Hepatocyte (in vitro differentiated cells): ENCODE data around the gene FHOD3. TPM values are rescaled to one million over a fixed set of nuclear protein-coding genes. Genes with fewer than 3 reads are reported as not detected.

ENCODE experiments used
- DNase-seq: peaks from one replicate; pipeline ENCODE4 v3.0.0-alpha.2; 2016; ENCODE audit warnings: low spot score
- H2AFZ ChIP-seq: fragments of 200-600 bp; sonication (generic); 2 replicates; pipeline ENCODE4 v1.6.0; 2016; ENCODE audit warnings: antibody characterized with exemption, mild to moderate bottlenecking
- H3K27ac ChIP-seq: fragments of 200-600 bp; sonication (generic); 2 replicates; pipeline ENCODE4 v1.5.1; 2016; ENCODE audit warnings: mild to moderate bottlenecking
- H3K27me3 ChIP-seq: fragments of 200-600 bp; sonication (generic); 2 replicates; pipeline ENCODE4 v1.6.1; 2016
- H3K36me3 ChIP-seq: fragments of 200-600 bp; sonication (generic); replicated peaks from 2 replicates; pipeline ENCODE4 v1.5.1; 2016; ENCODE audit warnings: low read depth; ENCODE audit not compliant: insufficient read depth
- H3K4me1 ChIP-seq: fragments of 200-600 bp; sonication (generic); 2 replicates; pipeline ENCODE4 v1.5.1; 2016; ENCODE audit warnings: mild to moderate bottlenecking, moderate library complexity; ENCODE audit not compliant: insufficient read depth
- H3K4me2 ChIP-seq: fragments of 200-600 bp; sonication (generic); 2 replicates; pipeline ENCODE4 v1.6.0; 2016
- H3K4me3 ChIP-seq: fragments of 200-600 bp; sonication (generic); 2 replicates; pipeline ENCODE4 v1.5.1; 2016; ENCODE audit warnings: mild to moderate bottlenecking
- H3K79me2 ChIP-seq: fragments of 200-600 bp; sonication (generic); 2 replicates; pipeline ENCODE4 v1.6.0; 2017; ENCODE audit warnings: mild to moderate bottlenecking
- H3K9me2 ChIP-seq: fragments of 200-600 bp; sonication (generic); replicated peaks from 2 replicates; pipeline ENCODE4 v1.6.0; 2017; ENCODE audit warnings: mild to moderate bottlenecking; ENCODE audit not compliant: insufficient read depth
- H3K9me3 ChIP-seq: fragments of 200-600 bp; sonication (generic); 2 replicates; pipeline ENCODE4 v1.5.1; 2016; ENCODE audit warnings: low read depth, mild to moderate bottlenecking
- H4K20me1 ChIP-seq: fragments of 200-600 bp; sonication (generic); 2 replicates; pipeline ENCODE4 v1.6.0; 2016; ENCODE audit warnings: mild to moderate bottlenecking; ENCODE audit not compliant: insufficient read depth, poor library complexity, severe bottlenecking
- EZH2 ChIP-seq: fragments of 200-600 bp; sonication (generic); IDR thresholded peaks from 2 replicates; pipeline ENCODE4 v1.6.1; 2016; ENCODE audit warnings: antibody characterized with exemption, mild to moderate bottlenecking, borderline replicate concordance
- EZH2phosphoT487 ChIP-seq: fragments of 200-600 bp; sonication (generic); IDR thresholded peaks from one replicate; pipeline ENCODE4 v1.6.1; 2018; ENCODE audit warnings: antibody characterized with exemption, mild to moderate bottlenecking, low read depth, moderate library complexity; ENCODE audit not compliant: unreplicated experiment, severe bottlenecking
- WGBS: methylation state at CpG from one replicate; pipeline ENCODE4 v1.1.6; 2016; ENCODE audit warnings: low lambda C conversion rate; ENCODE audit errors: missing lambda C conversion rate; 5-methylcytosine and 5-hydroxymethylcytosine counted together
- polyA plus RNA-seq: library from polyadenylated mRNA; unstranded; fragments of >200 nt; fragmentation: Nextera tagmentation; extraction: Ambion mirVana; gene quantifications from 2 replicates; pipeline ENCODE4 v1.2.1, GENCODE V29; 2016
- total RNA-seq: library from RNA; depleted of rRNA; stranded (reverse); fragments of >200 nt; gene quantifications from 2 replicates; pipeline ENCODE4 v1.2.3, GENCODE V29; 2014
- TF ChIP-seq, protein P1 (sequence below): fragments of 200-600 bp; sonication (generic); IDR thresholded peaks from 2 replicates; pipeline ENCODE4 v1.5.1; 2016; ENCODE audit warnings: antibody characterized with exemption, mild to moderate bottlenecking; ENCODE audit not compliant: poor library complexity

Gene FHOD3
- total and polyA plus RNA-seq, 2 experiments from 2014 or later = 1.7 to 2.7 TPM

DNA sequence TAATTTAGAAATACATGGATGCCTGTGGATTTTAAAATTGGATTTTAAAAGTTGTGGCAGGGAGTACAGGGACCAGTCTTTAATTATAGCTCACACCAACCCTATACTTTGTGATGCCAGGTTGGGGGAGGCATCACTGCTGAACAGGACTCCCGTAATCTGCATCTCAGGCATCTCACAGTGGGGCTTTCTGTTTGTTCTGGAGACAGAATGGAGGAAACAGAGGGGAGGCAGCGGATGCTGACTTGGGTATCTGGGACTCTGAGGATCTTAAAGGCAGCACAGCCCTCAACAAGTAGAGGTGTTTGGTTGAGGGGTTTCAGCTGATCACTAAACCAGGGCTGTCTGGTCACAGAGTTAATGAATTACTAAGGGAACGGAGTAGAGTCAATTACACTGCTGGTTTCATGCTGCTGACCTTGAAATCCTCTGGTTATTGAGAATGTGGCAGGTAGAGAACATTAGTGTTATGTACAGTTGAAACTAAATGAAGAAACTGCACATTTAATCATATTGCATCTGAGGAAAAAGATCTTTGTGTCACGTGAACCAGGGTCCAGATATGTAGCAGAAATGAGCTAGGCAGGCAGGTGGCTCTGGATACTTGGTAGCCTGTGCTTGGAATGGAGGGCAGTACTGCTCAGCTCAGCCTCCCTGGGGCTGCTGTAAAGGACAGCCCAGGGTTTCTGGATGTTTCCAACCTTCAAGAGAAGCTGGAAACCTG is 40.3 kb downstream of the FHOD3 start:
- Histone ChIP-seq H3K4me1 (peaks cover 14% of the 10 kb centered on the region), H3K27ac (peak overlapping the region; percentile 27), H3K36me3 (no peaks in the 10 kb centered on the region), H3K9me3 (no peaks in the 10 kb centered on the region), H3K4me3 (no peak overlapping the region), H3K27me3 (no peaks in the 10 kb centered on the region), H3K9me2 (no peaks in the 10 kb centered on the region), H3K4me2 (peak overlapping the region; percentile 29), H2AFZ (no peak overlapping the region), H4K20me1 (no peaks in the 10 kb centered on the region), H3K79me2 (no peaks in the 10 kb centered on the region)
- 64% methylated on average over 4 of the region's 4 CpGs for WGBS
- no peak for DNase-seq
- TF ChIP-seq, protein P1, sequence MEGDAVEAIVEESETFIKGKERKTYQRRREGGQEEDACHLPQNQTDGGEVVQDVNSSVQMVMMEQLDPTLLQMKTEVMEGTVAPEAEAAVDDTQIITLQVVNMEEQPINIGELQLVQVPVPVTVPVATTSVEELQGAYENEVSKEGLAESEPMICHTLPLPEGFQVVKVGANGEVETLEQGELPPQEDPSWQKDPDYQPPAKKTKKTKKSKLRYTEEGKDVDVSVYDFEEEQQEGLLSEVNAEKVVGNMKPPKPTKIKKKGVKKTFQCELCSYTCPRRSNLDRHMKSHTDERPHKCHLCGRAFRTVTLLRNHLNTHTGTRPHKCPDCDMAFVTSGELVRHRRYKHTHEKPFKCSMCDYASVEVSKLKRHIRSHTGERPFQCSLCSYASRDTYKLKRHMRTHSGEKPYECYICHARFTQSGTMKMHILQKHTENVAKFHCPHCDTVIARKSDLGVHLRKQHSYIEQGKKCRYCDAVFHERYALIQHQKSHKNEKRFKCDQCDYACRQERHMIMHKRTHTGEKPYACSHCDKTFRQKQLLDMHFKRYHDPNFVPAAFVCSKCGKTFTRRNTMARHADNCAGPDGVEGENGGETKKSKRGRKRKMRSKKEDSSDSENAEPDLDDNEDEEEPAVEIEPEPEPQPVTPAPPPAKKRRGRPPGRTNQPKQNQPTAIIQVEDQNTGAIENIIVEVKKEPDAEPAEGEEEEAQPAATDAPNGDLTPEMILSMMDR = no peak
- no peak for TF ChIP-seq EZH2
- TF ChIP-seq EZH2phosphoT487 = no peak

DNA sequence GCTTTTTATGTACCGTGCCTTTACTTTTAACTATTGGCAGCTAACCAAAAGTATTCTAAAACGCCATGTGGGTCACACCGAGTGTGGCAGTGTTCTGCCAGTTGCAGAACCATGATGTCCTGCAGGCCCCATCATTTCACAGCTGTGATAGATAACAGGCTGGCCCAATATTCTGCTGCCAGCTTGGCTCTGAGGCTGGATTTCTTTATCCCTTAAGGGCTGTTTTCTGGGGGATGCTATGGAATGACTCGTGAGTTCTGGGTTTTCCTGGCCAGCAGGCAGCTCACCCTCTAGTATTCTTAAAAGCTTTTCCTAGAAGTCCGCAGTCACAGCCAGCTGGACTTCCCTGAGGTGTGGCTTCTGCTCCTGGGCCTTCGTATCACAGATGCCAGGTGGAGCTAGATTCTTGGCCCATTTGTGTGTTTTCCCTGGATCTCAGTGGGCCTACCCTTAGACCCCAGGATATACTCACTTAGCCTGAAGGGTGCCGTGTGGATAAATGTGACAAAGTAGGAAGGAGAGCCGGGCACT is 41.0 kb downstream of the FHOD3 start:
- Histone ChIP-seq H3K27me3 (no peaks in the 10 kb centered on the region), H3K4me1 (peaks cover 14% of the 10 kb centered on the region), H4K20me1 (no peaks in the 10 kb centered on the region), H3K36me3 (no peaks in the 10 kb centered on the region), H3K4me2 (peak overlapping the region; percentile 29), H3K27ac (peak overlapping the region; percentile 27), H3K4me3 (no peak overlapping the region), H2AFZ (no peak overlapping the region), H3K9me3 (no peaks in the 10 kb centered on the region), H3K9me2 (no peaks in the 10 kb centered on the region), H3K79me2 (no peaks in the 10 kb centered on the region)
- no peak for DNase-seq
- 81% methylated on average over 8 of the region's 8 CpGs for WGBS
- TF ChIP-seq, protein P1 = no peak
- TF ChIP-seq EZH2phosphoT487 (no peak), EZH2 (no peak)

DNA sequence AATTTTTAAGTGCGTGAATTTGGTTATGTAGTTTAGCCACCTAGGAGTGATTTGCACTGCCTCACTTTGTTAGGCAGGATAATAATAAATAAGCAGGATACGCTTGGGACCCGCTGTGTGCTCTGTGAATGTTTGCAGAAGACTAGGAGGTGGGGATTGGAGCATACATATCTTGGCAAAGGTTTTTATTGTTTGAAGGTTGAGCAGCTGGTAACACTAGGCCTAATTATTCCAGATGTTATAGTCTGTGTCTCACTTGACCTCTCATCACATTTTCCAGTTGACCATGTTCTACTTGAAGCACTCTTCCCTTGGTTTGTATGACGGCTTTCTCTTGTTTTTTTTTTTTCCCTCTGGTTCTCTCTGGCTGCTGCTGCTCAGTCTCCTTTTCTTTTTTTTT is 42.7 kb downstream of the FHOD3 start:
- H3K4me2 ChIP-seq = no peak overlapping the region
- no peaks in the 10 kb centered on the region for H3K9me3 ChIP-seq
- H3K9me2 ChIP-seq = no peaks in the 10 kb centered on the region
- TF ChIP-seq, protein P1 = no peak
- TF ChIP-seq EZH2phosphoT487 (no peak), EZH2 (no peak)
- no peaks in the 10 kb centered on the region for H3K36me3 ChIP-seq
- no peak for DNase-seq
- H3K27ac ChIP-seq = no peak overlapping the region
- WGBS = 85% methylated on average over 4 of the region's 4 CpGs
- H4K20me1 ChIP-seq = no peaks in the 10 kb centered on the region
- H2AFZ ChIP-seq = no peak overlapping the region
- peaks cover 9% of the 10 kb centered on the region for H3K4me1 ChIP-seq
- H3K4me3 ChIP-seq = no peak overlapping the region
- H3K79me2 ChIP-seq = no peaks in the 10 kb centered on the region
- H3K27me3 ChIP-seq = no peaks in the 10 kb centered on the region
